NCI-H2171 (cell line): ENCODE data around the gene SMOC1.

Experiments
- DNase-seq: peaks from one replicate; lab custom pipeline; 2025; lab: John Stamatoyannopoulos, UW

SMOC1 gene

DNA sequence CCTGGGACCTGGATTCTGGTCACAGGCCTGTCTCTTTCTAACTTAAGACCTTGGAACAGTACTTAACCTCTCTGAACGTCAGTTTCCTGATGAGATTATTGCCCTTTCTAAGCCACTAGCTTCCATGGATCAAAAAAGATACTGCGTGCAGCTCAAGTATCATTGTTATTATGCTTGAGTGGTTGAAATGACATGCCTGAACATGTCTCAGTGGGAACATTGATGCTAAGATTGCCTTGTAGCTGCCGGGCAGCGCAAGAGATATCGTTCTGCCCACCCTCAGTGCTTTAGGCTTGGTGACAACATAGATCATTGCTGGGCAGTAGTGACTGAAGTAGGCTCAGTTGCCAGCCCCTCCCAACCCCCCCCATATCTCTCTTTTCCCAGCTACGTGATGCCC is 131.9 kb downstream of the SMOC1 start:
- peak; percentile 6 for DNase-seq

GRCh38 chr14:70011708-70012107 is 132.5 kb downstream of the SMOC1 start:
- no peak for DNase-seq

DNA sequence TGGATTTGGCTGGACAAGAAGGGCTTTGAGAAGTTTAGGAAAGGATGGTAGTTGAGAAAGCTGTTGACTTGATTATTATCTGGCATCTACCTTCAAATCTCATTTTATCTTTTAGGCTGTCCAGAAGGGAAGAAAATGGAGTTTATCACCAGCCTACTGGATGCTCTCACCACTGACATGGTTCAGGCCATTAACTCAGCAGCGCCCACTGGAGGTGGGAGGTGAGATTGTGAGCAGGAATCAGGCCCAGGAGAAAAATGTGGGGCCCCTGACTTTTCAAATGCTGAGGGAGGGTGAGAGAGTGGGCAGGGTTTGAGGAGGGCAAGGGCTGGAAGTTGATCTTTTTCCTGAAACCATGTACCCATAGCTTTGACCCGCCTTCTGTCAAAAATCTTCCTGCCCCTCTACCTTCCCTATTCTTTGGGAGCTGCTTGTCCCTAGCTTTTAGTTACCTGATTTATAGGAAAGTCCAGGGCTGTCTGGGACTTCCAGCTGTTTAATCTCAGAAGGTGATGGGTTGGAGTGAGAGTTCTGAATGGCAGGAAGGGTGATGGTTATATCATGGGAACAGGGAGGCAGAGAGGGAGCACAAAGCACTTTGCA is 134.2 kb downstream of the SMOC1 start:
- no peak for DNase-seq

DNA sequence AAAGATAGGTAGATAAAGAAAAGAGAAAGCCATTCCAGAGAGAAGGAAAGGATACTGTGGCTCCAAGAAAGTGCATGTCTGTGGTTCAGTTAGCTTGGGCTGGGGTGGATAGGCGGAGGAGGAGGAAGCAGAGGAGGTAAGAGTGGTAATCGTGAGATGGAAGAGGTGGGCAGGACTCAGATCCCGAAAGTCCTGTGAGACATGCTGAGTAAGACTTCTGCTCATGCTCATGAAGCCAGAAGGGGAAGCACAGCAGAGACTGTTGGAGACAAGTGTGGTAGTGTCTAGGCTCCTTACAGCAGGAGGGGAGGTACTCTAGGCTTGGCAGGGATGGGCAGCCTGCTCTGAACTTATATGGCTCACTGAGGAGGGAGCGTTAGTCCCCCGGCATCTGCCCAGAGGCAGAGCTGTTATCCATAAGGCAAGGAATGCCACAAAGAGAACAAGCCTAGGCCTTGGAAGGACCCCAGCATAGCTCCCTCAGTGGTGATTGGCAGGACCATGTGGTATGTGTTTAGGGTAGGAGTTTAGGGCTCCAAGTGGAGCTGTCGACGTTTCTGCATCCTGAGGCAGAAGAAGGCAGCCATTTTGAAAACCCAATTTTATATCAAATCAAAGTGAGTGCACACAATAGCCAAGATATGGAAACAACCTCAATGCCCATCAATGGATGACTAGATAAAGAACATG is 135.3 kb downstream of the SMOC1 start:
- DNase-seq, result no peak

DNA sequence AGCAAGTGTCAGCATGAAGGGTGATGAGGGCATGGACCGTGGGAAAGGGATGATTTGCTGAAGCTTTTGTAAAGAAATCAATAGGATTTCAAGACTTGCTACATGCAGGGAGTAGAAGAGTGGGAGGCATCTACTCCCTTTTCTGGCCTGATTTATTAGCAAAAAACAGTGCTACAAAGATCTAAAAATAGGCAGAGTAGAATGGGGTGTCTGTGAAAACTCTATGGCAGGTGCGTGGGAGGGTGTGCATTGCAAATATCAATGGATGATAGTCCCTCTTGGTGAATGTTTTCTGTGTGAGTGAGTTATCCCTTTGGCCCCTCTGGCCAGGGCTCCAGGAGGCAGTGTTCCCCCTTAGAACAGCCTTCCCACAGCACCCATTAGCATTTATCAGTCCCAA is 139.0 kb downstream of the SMOC1 start:
- DNase-seq, result no peak

DNA sequence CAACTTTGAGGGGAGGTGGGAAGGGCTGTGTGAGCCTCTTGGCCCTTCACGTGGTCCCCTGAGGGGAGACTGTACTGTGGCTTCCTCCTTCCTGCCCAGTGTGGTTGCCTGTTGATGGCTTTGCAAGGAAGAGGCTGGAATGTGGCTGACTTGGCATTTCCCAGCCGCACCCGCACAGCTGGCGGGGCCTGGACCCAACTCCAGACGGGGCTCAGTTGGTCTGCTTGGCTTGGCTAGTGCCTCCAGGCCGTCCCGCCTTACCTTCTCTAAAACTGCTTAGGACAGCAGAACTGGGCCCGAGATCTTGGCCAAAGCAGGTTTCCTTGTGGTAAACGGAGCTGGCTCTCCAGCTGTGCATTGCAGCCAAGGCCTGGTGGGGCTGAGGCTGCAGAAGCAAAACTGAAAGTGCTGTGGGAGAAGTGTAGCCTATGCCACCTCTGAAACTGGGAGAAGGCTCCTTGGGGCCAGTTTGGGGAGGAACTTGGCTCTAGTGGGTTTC is 139.5 kb downstream of the SMOC1 start:
- no peak for DNase-seq

GRCh38 chr14:70019695-70020094 is 140.5 kb downstream of the SMOC1 start:
- DNase-seq, result no peak

DNA sequence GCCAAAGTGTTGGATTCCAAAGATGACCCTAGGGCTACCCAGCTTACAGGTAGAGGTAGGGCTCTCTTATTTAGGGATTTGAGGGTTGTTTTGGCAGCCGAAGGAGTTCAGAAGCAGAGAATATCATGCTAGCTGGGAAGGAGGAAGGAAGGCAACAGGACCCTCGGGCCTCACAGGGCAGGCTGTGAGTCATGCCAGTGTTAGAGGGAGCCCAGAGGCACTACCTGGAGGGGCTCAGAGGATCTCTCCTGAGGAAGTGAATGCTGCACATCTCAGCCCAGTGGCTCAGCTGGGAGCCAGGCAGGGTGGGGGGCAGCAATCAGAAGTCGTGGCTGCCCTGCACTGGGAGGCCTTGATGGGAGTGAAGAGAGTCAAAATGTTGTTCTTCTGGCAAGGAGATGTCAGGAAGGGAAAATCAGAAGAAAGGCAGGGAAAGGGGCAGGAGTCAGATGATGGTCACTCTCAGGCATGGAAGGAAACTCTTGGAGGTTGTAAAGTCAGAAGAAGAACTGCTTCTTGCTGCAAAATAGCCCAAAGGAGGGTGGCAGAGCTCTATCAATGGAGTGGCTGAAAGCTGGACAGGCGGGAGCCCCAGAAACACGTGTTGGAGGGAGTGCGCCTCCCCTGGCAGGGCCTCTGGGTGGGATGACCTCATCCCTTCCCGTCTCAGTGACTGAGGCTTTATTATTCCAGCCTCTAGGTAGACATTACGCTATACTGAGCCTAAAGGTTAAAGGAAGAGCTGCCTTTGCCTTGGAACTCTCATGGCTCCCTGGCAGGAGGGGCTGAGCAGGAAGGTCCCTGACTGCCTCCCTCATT is 141.3 kb downstream of the SMOC1 start:
- DNase-seq, result no peak

DNA sequence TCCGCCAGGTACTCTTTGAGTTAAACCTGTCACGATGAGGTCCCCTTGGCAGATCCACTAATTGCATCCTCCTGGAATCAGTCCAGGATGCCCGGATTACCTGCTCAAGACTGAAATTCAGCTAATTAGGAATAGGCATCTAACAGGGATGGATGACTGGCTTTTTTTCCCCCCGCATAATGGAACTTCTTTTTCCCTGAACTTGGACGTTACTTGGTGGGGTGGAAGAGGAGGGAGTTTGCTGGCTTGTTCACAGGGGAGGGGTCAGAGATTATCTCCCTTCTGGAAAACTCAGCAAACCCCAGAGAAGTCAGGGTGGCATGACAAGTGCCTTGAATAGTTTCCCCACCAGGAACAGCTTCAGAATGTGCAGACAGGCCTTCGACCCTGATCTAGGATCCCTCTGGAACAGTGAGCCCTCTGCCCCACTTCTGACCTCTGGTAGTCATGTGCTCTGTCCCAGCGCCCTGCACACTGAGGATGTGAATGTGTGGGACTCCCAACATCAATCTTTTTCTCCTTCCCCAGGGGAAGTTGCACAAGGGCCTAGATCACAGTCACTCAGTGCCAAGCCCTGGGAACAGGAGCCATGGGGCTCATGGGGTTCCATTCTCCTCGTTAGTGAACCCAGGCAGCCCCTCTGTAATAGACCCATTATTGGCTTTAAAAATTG is 142.5 kb downstream of the SMOC1 start:
- peak; percentile 3 for DNase-seq

DNA sequence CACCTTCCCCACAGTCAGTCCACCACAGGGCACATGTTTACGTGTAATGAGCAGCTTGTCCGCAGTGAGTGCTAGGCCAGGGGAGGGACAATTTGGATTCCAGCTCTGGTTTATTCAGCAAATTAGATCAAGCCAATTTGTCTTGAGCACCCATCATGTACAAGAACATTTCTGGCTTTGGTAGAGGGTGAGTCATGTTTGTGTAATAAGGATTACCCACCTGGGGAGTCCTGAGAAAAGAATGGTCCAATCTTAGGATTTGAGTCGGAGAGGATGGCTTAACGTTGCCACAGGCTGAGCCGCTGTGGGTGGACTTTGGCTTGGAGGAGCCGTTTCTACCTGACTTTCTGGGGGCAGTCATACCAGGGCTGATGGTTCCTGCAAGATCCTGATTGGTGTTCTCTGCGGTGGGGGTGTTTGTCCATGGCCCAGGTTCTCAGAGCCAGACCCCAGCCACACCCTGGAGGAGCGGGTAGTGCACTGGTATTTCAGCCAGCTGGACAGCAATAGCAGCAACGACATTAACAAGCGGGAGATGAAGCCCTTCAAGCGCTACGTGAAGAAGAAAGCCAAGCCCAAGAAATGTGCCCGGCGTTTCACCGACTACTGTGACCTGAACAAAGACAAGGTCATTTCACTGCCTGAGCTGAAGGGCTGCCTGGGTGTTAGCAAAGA is 143.7 kb downstream of the SMOC1 start:
- no peak for DNase-seq

DNA sequence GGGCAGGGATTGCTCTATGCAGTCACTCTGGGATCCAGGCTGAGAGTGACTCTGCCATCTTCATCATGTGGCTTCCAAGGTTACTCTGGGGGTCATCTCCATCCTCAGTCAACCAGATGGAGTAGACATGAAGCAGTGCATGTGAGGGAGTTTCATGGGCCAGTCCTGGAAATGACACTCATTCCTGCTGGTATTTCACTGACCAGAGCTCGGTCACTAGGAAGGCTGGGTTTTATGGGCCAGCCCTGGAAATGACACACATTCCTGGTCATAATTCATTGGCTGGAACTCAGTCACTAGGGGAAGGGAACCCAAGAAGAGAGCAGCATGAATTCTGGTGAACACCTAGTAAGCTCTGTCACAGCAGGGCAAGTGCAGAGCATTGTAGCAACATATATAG is 144.7 kb downstream of the SMOC1 start:
- no peak for DNase-seq

DNA sequence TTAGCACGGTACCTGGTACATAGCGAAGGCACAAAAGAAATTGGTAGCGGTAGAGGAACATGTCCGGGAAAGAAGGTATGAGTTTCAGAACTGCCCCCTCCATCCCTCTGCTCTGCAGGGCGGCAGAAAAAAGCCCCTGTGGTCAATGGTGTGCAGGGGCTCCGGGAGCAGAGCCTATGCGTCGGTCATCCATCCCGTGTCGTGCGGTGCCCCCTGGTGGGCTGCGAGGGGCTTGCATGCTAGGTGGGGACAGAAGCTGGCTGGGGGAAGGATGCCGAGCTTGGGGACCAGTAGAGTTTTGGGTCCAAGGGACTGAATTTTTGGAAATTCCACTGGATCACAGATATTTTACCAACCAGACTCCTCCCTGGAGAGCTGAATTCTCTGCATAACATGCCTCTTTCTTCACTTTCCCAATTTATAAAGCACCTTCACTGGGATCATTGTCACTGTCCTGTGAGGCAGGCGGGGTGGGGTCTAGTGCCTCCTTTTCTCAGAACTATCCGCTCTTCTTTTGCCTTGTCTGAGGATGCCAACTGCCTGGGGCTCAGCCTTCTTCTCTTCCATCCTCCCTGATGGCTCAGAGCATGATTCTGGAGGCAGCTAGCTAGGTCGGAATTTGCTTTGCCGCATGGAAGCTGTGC is 148.7 kb downstream of the SMOC1 start:
- DNase-seq, result peak; percentile 0

- DNase-seq, result no peak
These were observed 150.3 kb downstream of the SMOC1 start for GRCh38 chr14:70029296-70030132.

DNA sequence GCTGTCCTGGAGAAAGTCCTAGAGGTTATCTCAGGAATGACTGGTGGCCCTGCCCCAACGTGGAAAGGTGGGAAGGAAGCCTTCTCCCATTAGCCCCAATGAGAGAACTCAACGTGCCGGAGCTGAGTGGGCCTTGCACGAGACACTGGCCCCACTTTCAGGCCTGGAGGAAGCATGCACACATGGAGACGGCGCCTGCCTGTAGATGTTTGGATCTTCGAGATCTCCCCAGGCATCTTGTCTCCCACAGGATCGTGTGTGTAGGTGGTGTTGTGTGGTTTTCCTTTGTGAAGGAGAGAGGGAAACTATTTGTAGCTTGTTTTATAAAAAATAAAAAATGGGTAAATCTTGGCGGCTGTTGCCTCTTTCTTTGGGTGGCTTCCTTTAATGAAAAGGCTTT is 152.8 kb downstream of the SMOC1 start:
- no peak for DNase-seq

- DNase-seq, result no peak
These were observed 153.2 kb downstream of the SMOC1 start for GRCh38 chr14:70032447-70032846.

GRCh38 chr14:70033116-70033515 is 153.9 kb downstream of the SMOC1 start:
- DNase-seq, result no peak

GRCh38 chr14:70033561-70033960 is 154.3 kb downstream of the SMOC1 start:
- no peak for DNase-seq

DNA sequence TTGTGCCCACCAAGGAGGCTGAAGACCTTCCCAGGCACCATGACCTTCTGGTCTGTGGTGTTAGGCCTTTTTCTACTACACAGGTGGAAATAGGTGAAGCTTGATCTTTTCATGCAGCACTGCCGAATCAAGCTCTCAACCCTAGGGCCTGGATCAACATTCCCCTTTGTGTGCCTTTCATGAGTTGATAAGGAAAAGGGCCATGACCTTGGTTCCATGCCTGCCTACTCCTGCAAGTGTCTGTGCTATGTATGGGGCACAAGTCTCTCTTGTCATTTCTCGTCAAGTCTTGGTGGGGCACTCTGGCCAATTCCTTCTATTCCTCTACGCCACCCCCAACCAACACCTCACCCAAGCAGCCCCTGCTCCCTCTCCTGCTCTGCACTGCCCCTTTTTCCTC is 155.0 kb downstream of the SMOC1 start:
- DNase-seq, result no peak

- no peak for DNase-seq
These were observed 157.4 kb downstream of the SMOC1 start for GRCh38 chr14:70036665-70037064.

DNA sequence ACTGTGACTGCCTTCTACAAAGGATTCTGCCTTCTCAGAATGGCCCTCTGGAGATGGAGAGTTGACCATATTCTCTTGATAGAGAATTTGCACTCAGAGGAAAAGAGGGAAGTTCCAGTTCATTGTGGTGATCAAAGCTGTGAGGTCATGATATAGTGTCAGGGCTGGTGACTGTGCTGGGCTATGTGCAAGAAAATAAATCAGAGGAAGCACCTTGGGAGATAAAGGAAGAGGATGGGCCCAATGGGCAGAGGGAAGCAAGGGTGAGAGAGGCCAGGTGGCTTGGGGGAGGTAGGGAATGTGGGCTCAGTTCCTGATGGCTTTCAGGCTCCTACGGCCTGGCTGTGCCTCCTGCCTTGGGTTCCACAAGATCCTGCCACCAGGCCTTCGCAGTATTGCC is 163.8 kb downstream of the SMOC1 start:
- no peak for DNase-seq
